Cardiac muscle cell (in vitro differentiated cells and primary cell): ENCODE results near the gene LVRN. TPM values are rescaled to one million over a fixed set of nuclear protein-coding genes. Genes with fewer than 3 reads are reported as not detected.

Experiments
- DNase-seq, 2 donors: peaks; one replicate each; pipeline versions ENCODE4 v3.0.0 to v3.0.0-alpha.2; 2010 to 2017; ENCODE audit warnings: low read depth in 1 of 2, low spot score in 1 of 2
- H3K27ac ChIP-seq: fragments of 200-600 bp; sonication (generic); 2 replicates; pipeline ENCODE4 v1.5.1; 2016
- H3K27me3 ChIP-seq: fragments of 200-600 bp; sonication (generic); 2 replicates; pipeline ENCODE4 v1.6.0; 2016; ENCODE audit warnings: control low read depth
- H3K36me3 ChIP-seq: fragments of 200-600 bp; sonication (generic); 2 replicates; pipeline ENCODE4 v1.5.1; 2016; ENCODE audit warnings: control low read depth
- H3K4me1 ChIP-seq: fragments of 200-600 bp; sonication (generic); 2 replicates; pipeline ENCODE4 v1.8.1; 2017; ENCODE audit warnings: low read depth, mild to moderate bottlenecking, mixed run types
- H3K4me3 ChIP-seq: fragments of 200-600 bp; sonication (generic); 2 replicates; pipeline ENCODE4 v1.5.1; 2016; ENCODE audit warnings: mild to moderate bottlenecking
- H3K9me3 ChIP-seq: fragments of 200-600 bp; sonication (generic); 2 replicates; pipeline ENCODE4 v1.5.1; 2017; ENCODE audit warnings: low read depth, mild to moderate bottlenecking, control low read depth
- polyA plus RNA-seq: library from polyadenylated mRNA; unstranded; fragments of >200 nt; fragmentation: Nextera tagmentation; extraction: Ambion mirVana; gene quantifications from 2 replicates; pipeline ENCODE4 v1.2.1, GENCODE V29; 2016
- total RNA-seq: library from RNA; depleted of rRNA; stranded (reverse); fragments of >200 nt; gene quantifications from 2 replicates; pipeline ENCODE4 v1.2.3, GENCODE V29; 2016
- TF ChIP-seq, protein P1 (sequence below): IDR thresholded peaks from 2 replicates; pipeline ENCODE4 v1.5.1; 2012; ENCODE audit warnings: low read depth, mild to moderate bottlenecking, low read length

LVRN gene
- total and polyA plus RNA-seq, 2 experiments from 2014 or later = 0.36 TPM; not detected in 1

DNA sequence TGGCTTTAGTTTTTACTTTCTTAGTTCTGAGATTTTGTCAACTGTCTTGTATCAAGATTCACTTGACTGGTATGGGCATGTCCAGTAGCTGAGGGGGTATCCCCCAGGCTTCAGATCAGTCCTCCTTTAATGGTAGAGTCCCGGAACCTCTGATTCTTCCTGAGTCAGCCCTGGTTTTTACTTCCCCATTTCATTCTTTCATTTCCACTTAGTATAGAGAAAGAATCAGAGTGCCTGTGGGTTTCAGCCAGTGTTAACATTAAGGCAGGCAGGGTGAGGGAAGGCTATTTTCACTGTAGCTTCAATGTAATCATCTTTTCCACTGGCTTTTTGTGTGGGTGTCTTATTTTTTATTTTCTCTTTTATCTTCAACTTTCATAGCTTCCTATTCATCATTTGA lies 114.2 kb downstream of the LVRN start:
- TF ChIP-seq, protein P1, sequence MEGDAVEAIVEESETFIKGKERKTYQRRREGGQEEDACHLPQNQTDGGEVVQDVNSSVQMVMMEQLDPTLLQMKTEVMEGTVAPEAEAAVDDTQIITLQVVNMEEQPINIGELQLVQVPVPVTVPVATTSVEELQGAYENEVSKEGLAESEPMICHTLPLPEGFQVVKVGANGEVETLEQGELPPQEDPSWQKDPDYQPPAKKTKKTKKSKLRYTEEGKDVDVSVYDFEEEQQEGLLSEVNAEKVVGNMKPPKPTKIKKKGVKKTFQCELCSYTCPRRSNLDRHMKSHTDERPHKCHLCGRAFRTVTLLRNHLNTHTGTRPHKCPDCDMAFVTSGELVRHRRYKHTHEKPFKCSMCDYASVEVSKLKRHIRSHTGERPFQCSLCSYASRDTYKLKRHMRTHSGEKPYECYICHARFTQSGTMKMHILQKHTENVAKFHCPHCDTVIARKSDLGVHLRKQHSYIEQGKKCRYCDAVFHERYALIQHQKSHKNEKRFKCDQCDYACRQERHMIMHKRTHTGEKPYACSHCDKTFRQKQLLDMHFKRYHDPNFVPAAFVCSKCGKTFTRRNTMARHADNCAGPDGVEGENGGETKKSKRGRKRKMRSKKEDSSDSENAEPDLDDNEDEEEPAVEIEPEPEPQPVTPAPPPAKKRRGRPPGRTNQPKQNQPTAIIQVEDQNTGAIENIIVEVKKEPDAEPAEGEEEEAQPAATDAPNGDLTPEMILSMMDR = no peak
- Histone ChIP-seq H3K4me1 (no peaks in the 10 kb centered on the region), H3K36me3 (no peaks in the 10 kb centered on the region), H3K27me3 (no peaks in the 10 kb centered on the region), H3K4me3 (no peak overlapping the region), H3K9me3 (no peaks in the 10 kb centered on the region), H3K27ac (no peak overlapping the region)
- DNase-seq = no peak

Other genes with a start within 250 kb of the LVRN start
- gene CDO1, start 145.8 kb upstream of the LVRN start, total RNA-seq = 19.0 and 27.1 TPM in 2 replicates
- gene CDO1, start 145.8 kb upstream of the LVRN start, polyA plus RNA-seq = 14.5 and 16.1 TPM in 2 replicates
- 31.4 and 31.6 TPM in 2 replicates for gene ATG12, start 120.9 kb upstream of the LVRN start, total RNA-seq
- gene ATG12, start 120.9 kb upstream of the LVRN start, polyA plus RNA-seq = 60.8 and 86.3 TPM in 2 replicates
- gene AP3S1, start 120.5 kb upstream of the LVRN start, total RNA-seq = 45.5 and 62.5 TPM in 2 replicates
- gene AP3S1, start 120.5 kb upstream of the LVRN start, polyA plus RNA-seq = 86.6 and 88.1 TPM in 2 replicates
- not detected in 2 replicates for gene ARL14EPL, start 70.0 kb downstream of the LVRN start, total RNA-seq
- not detected in 2 replicates for gene ARL14EPL, start 70.0 kb downstream of the LVRN start, polyA plus RNA-seq
- 21.7 and 23.4 TPM in 2 replicates for gene COMMD10, start 122.5 kb downstream of the LVRN start, total RNA-seq
- gene COMMD10, start 122.5 kb downstream of the LVRN start, polyA plus RNA-seq = 48.1 and 58.8 TPM in 2 replicates